ENCODE results near the gene AOC1.

Gene AOC1

GRCh38 chr7:150895809-150896208 is 43.5 kb downstream of the AOC1 start:
- no peak for TF ChIP-seq CTCF (IDR thresholded peaks at IDR 0.05; ENCODE audit: control insufficient read depth, insufficient read depth, low read depth, low read length, missing control alignments)
- no peak overlapping the region for H3K4me3 ChIP-seq (ENCODE audit: control insufficient read depth, low read depth, low read length)
- no peak for DNase-seq (ENCODE audit: low read depth)

- TF ChIP-seq CTCF (IDR thresholded peaks at IDR 0.05; ENCODE audit: control insufficient read depth, insufficient read depth, low read depth, low read length, missing control alignments), result no peak
Observed at GRCh38 chr7:150896562-150897209, 44.4 kb downstream of the AOC1 start.

GRCh38 chr7:150897502-150898474 is 45.5 kb downstream of the AOC1 start:
- no peak for TF ChIP-seq CTCF (IDR thresholded peaks at IDR 0.05; ENCODE audit: control insufficient read depth, insufficient read depth, low read depth, low read length, missing control alignments)
- no peak overlapping the region for H3K4me3 ChIP-seq (ENCODE audit: control insufficient read depth, low read depth, low read length)
- DNase-seq (ENCODE audit: low read depth), result no peak

More at GRCh38 chr7:150896562-150897209, 44.4 kb downstream of the AOC1 start:
- DNase-seq (ENCODE audit: low read depth), result no peak
- H3K4me3 ChIP-seq (ENCODE audit: control insufficient read depth, low read depth, low read length), result no peak overlapping the region

- H3K4me3 ChIP-seq (ENCODE audit: control insufficient read depth, low read depth, low read length), result no peak overlapping the region
- peak; percentile 95 for TF ChIP-seq CTCF (IDR thresholded peaks at IDR 0.05; ENCODE audit: control insufficient read depth, insufficient read depth, low read depth, low read length, missing control alignments)
- DNase-seq (ENCODE audit: low read depth), result peak; percentile 17
Observed at GRCh38 chr7:150898475-150899011, 46.2 kb downstream of the AOC1 start.

GRCh38 chr7:150900675-150901074 is 48.4 kb downstream of the AOC1 start:
- no peak for TF ChIP-seq CTCF (IDR thresholded peaks at IDR 0.05; ENCODE audit: control insufficient read depth, insufficient read depth, low read depth, low read length, missing control alignments)
- H3K4me3 ChIP-seq (ENCODE audit: control insufficient read depth, low read depth, low read length), result no peak overlapping the region
- DNase-seq (ENCODE audit: low read depth), result no peak

- TF ChIP-seq CTCF (IDR thresholded peaks at IDR 0.05; ENCODE audit: control insufficient read depth, insufficient read depth, low read depth, low read length, missing control alignments), result no peak
- no peak for DNase-seq (ENCODE audit: low read depth)
- H3K4me3 ChIP-seq (ENCODE audit: control insufficient read depth, low read depth, low read length), result no peak overlapping the region
Observed at GRCh38 chr7:150901160-150902035, 49.1 kb downstream of the AOC1 start.
